GM12878 (cell line): Measurements from ENCODE around the gene ANK3. TPM values are rescaled to one million over a fixed set of nuclear protein-coding genes. Genes with fewer than 3 reads are reported as not detected.

Source experiments
- BHLHE40 ChIP-seq, 2 experiments: fragments of 450-650 bp in 1 of 2; IDR thresholded peaks; 2 replicates each; pipeline ENCODE4 v1.6.1; 2011 to 2017; ENCODE audit warnings: low read depth in 2 of 2, borderline replicate concordance in 1 of 2, improper control_type of control experiment in 1 of 2, low read length in 1 of 2, mild to moderate bottlenecking in 1 of 2
- BMI1 ChIP-seq: fragments of 450-650 bp; IDR thresholded peaks from 2 replicates; pipeline ENCODE4 v1.6.1; 2016; ENCODE audit warnings: mild to moderate bottlenecking, moderate library complexity, borderline replicate concordance
- CHD4 ChIP-seq: fragments of 200-600 bp; sonication (generic); IDR thresholded peaks from 2 replicates; pipeline ENCODE4 v1.6.1; 2016; ENCODE audit warnings: mild to moderate bottlenecking
- IKZF1 ChIP-seq: fragments of 450-650 bp; conservative IDR thresholded peaks from 2 replicates; pipeline ENCODE4 v1.6.1; 2017; ENCODE audit warnings: antibody characterized with exemption, mild to moderate bottlenecking
- KDM1A ChIP-seq: fragments of 200-600 bp; sonication (generic); IDR thresholded peaks from 2 replicates; pipeline ENCODE4 v1.6.1; 2016; ENCODE audit warnings: borderline replicate concordance
- KLF5 ChIP-seq: fragments of 450-650 bp; IDR thresholded peaks from 2 replicates; pipeline ENCODE4 v1.6.1; 2014; ENCODE audit warnings: mild to moderate bottlenecking; ENCODE audit not compliant: partially characterized antibody
- MAX ChIP-seq: IDR thresholded peaks from 2 replicates; pipeline ENCODE4 v1.6.1; 2012; ENCODE audit warnings: low read depth, low read length, improper control_type of control experiment
- MTA3 ChIP-seq: IDR thresholded peaks from 2 replicates; pipeline ENCODE4 v1.6.1; 2012; ENCODE audit warnings: low read length, inconsistent platforms, borderline replicate concordance
- NR2C1 ChIP-seq: fragments of 450-650 bp; IDR thresholded peaks from 2 replicates; pipeline ENCODE4 v1.6.1; 2017; ENCODE audit warnings: antibody characterized with exemption, mild to moderate bottlenecking, moderate library complexity
- NR2F1 ChIP-seq: fragments of 450-650 bp; conservative IDR thresholded peaks from 2 replicates; pipeline ENCODE4 v1.6.1; 2017; ENCODE audit warnings: mild to moderate bottlenecking
- POU2F2 ChIP-seq: IDR thresholded peaks from 3 replicates; pipeline ENCODE4 v1.6.1; 2011; ENCODE audit warnings: low read depth, mild to moderate bottlenecking, low read length, borderline replicate concordance
- RELA ChIP-seq: fragments of 450-650 bp; IDR thresholded peaks from 2 replicates; pipeline ENCODE4 v1.8.0; 2014; ENCODE audit warnings: borderline replicate concordance; ENCODE audit not compliant: partially characterized antibody
- RFX5 ChIP-seq: IDR thresholded peaks from 2 replicates; pipeline ENCODE4 v1.6.1; 2011; ENCODE audit warnings: low read depth, low read length, improper control_type of control experiment
- SMAD5 ChIP-seq: IDR thresholded peaks from 2 replicates; pipeline ENCODE4 v1.6.1; 2016; ENCODE audit warnings: antibody characterized with exemption, low read depth
- SMARCA5 ChIP-seq: fragments of 450-650 bp; IDR thresholded peaks from 2 replicates; pipeline ENCODE4 v1.6.1; 2017; ENCODE audit warnings: mild to moderate bottlenecking
- TCF3 ChIP-seq: IDR thresholded peaks from 2 replicates; pipeline ENCODE4 v1.6.1; 2012; ENCODE audit warnings: low read depth, mild to moderate bottlenecking, low read length, borderline replicate concordance; ENCODE audit not compliant: insufficient read depth
- WRNIP1 ChIP-seq: IDR thresholded peaks from 2 replicates; pipeline ENCODE4 v1.6.1; 2011; ENCODE audit warnings: low read depth, low read length, improper control_type of control experiment, borderline replicate concordance
- YY1 ChIP-seq: IDR thresholded peaks from 2 replicates; pipeline ENCODE4 v1.6.1; 2011; ENCODE audit warnings: low read depth, mild to moderate bottlenecking, low read length
- ZBED1 ChIP-seq: IDR thresholded peaks from 2 replicates; pipeline ENCODE4 v1.6.1; 2016; ENCODE audit warnings: borderline replicate concordance
- ZNF384 ChIP-seq: IDR thresholded peaks from 2 replicates; pipeline ENCODE4 v1.6.1; 2012; ENCODE audit warnings: low read depth, mild to moderate bottlenecking, low read length, improper control_type of control experiment, borderline replicate concordance
- ZSCAN29 ChIP-seq: fragments of 450-650 bp; IDR thresholded peaks from 2 replicates; pipeline ENCODE4 v1.6.1; 2017; ENCODE audit warnings: mild to moderate bottlenecking, moderate library complexity
- ZZZ3 ChIP-seq: IDR thresholded peaks from 2 replicates; pipeline ENCODE4 v1.6.1; 2011; ENCODE audit warnings: low read depth; ENCODE audit not compliant: control insufficient read depth, insufficient read length
- polyA plus RNA-seq, 11 experiments: library from polyadenylated mRNA; depleted of rRNA in 4 of 11; unstranded in 6 of 11; stranded (reverse) in 5 of 11; fragments of >200 nt; fragmentation: Nextera tagmentation in 4 of 11; fragmentation: Illumina TruSeq in 1 of 11; extraction: Ambion mirVana in 4 of 11; extraction: Trizol in 1 of 11; gene quantifications; 1 replicate in 1 of 11; 2 replicates in 10 of 11; pipeline versions ENCODE4 v1.2.1 to v1.2.3, GENCODE V29; 2011 to 2016; ENCODE audit warnings: inconsistent platforms in 2 of 11, missing spikeins in 2 of 11, low read depth in 1 of 11
- total RNA-seq, 4 experiments: library from RNA; depleted of rRNA in 3 of 4; stranded (reverse); fragments of >200 nt in 3 of 4; fragmentation: Illumina TruSeq in 1 of 4; extraction: Trizol in 1 of 4; gene quantifications; 2 replicates each; pipeline versions ENCODE4 v1.2.1 to v1.2.3, GENCODE V29; 2013 to 2021
- TF ChIP-seq, protein P1 (sequence below): fragments of 450-650 bp; IDR thresholded peaks from 2 replicates; pipeline ENCODE4 v1.6.1; 2017; ENCODE audit warnings: mild to moderate bottlenecking, moderate library complexity
- TF ChIP-seq, protein P2 (sequence below): fragments of 450-650 bp; IDR thresholded peaks from 2 replicates; pipeline ENCODE4 v1.6.1; 2014; ENCODE audit warnings: mild to moderate bottlenecking
- TF ChIP-seq, protein P3 (sequence below): fragments of 150-350 bp; IDR thresholded peaks from 2 replicates; pipeline ENCODE4 v1.6.1; 2016; ENCODE audit warnings: low read depth, low read length

Gene ANK3
- total and polyA plus RNA-seq, 10 of the 15 experiments (the other 5 are each of a cell fraction or from before 2014, with no cell fraction given) = 0.06 to 0.82 (median 0.20) TPM; not detected in 2

GRCh38 chr10:60086862-60087261 lies 302.8 kb downstream of the ANK3 start (continued):
- TF ChIP-seq, protein P1, sequence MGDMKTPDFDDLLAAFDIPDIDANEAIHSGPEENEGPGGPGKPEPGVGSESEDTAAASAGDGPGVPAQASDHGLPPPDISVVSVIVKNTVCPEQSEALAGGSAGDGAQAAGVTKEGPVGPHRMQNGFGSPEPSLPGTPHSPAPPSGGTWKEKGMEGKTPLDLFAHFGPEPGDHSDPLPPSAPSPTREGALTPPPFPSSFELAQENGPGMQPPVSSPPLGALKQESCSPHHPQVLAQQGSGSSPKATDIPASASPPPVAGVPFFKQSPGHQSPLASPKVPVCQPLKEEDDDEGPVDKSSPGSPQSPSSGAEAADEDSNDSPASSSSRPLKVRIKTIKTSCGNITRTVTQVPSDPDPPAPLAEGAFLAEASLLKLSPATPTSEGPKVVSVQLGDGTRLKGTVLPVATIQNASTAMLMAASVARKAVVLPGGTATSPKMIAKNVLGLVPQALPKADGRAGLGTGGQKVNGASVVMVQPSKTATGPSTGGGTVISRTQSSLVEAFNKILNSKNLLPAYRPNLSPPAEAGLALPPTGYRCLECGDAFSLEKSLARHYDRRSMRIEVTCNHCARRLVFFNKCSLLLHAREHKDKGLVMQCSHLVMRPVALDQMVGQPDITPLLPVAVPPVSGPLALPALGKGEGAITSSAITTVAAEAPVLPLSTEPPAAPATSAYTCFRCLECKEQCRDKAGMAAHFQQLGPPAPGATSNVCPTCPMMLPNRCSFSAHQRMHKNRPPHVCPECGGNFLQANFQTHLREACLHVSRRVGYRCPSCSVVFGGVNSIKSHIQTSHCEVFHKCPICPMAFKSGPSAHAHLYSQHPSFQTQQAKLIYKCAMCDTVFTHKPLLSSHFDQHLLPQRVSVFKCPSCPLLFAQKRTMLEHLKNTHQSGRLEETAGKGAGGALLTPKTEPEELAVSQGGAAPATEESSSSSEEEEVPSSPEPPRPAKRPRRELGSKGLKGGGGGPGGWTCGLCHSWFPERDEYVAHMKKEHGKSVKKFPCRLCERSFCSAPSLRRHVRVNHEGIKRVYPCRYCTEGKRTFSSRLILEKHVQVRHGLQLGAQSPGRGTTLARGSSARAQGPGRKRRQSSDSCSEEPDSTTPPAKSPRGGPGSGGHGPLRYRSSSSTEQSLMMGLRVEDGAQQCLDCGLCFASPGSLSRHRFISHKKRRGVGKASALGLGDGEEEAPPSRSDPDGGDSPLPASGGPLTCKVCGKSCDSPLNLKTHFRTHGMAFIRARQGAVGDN = no peak
- TF ChIP-seq RELA = no peak
- TF ChIP-seq KDM1A = no peak
- TF ChIP-seq POU2F2 = no peak
- no peak for TF ChIP-seq BMI1
- TF ChIP-seq BHLHE40 (IDR thresholded peaks at IDR 0.05; ENCODE audit: borderline replicate concordance in 1 of 2, low read depth in 2 of 2, low read length in 1 of 2) = no peak
- TF ChIP-seq ZNF384 = peak; percentile 80; the same call in 1 of the 2 replicates
- no peak for TF ChIP-seq ZZZ3
- TF ChIP-seq SMARCA5 = no peak
- TF ChIP-seq MAX = no peak
- TF ChIP-seq KLF5 = no peak
- no peak for TF ChIP-seq TCF3
- peak; percentile 95 for TF ChIP-seq MTA3
- no peak for TF ChIP-seq IKZF1
- TF ChIP-seq, protein P2, sequence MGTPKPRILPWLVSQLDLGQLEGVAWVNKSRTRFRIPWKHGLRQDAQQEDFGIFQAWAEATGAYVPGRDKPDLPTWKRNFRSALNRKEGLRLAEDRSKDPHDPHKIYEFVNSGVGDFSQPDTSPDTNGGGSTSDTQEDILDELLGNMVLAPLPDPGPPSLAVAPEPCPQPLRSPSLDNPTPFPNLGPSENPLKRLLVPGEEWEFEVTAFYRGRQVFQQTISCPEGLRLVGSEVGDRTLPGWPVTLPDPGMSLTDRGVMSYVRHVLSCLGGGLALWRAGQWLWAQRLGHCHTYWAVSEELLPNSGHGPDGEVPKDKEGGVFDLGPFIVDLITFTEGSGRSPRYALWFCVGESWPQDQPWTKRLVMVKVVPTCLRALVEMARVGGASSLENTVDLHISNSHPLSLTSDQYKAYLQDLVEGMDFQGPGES = no peak
- TF ChIP-seq RFX5 = no peak
- TF ChIP-seq ZBED1 = peak; percentile 71; the same call in 1 of the 2 replicates
- no peak for TF ChIP-seq NR2F1
- no peak for TF ChIP-seq ZSCAN29
- TF ChIP-seq NR2C1 = no peak
- TF ChIP-seq YY1 = no peak
- no peak for TF ChIP-seq CHD4
- TF ChIP-seq, protein P3, sequence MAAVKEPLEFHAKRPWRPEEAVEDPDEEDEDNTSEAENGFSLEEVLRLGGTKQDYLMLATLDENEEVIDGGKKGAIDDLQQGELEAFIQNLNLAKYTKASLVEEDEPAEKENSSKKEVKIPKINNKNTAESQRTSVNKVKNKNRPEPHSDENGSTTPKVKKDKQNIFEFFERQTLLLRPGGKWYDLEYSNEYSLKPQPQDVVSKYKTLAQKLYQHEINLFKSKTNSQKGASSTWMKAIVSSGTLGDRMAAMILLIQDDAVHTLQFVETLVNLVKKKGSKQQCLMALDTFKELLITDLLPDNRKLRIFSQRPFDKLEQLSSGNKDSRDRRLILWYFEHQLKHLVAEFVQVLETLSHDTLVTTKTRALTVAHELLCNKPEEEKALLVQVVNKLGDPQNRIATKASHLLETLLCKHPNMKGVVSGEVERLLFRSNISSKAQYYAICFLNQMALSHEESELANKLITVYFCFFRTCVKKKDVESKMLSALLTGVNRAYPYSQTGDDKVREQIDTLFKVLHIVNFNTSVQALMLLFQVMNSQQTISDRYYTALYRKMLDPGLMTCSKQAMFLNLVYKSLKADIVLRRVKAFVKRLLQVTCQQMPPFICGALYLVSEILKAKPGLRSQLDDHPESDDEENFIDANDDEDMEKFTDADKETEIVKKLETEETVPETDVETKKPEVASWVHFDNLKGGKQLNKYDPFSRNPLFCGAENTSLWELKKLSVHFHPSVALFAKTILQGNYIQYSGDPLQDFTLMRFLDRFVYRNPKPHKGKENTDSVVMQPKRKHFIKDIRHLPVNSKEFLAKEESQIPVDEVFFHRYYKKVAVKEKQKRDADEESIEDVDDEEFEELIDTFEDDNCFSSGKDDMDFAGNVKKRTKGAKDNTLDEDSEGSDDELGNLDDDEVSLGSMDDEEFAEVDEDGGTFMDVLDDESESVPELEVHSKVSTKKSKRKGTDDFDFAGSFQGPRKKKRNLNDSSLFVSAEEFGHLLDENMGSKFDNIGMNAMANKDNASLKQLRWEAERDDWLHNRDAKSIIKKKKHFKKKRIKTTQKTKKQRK = no peak
- TF ChIP-seq WRNIP1 = no peak
- TF ChIP-seq SMAD5 = no peak
